OCI-LY7 (cell line): Measurements from ENCODE around the gene NR5A2.

Source experiments
- EZH2phosphoT487 ChIP-seq: fragments of 200-600 bp; sonication (generic); IDR thresholded peaks from 2 replicates; pipeline ENCODE4 v1.6.1; 2018; ENCODE audit warnings: low read depth, borderline replicate concordance, mild to moderate bottlenecking, mixed run types, antibody characterized with exemption, low read length, moderate library complexity, mixed read lengths
- TF ChIP-seq, protein P1 (sequence below): fragments of 200-600 bp; sonication (generic); conservative IDR thresholded peaks from 2 replicates; pipeline ENCODE4 v1.5.1; 2014; ENCODE audit warnings: mild to moderate bottlenecking, antibody characterized with exemption, low read length, moderate library complexity, mixed read lengths

DNA sequence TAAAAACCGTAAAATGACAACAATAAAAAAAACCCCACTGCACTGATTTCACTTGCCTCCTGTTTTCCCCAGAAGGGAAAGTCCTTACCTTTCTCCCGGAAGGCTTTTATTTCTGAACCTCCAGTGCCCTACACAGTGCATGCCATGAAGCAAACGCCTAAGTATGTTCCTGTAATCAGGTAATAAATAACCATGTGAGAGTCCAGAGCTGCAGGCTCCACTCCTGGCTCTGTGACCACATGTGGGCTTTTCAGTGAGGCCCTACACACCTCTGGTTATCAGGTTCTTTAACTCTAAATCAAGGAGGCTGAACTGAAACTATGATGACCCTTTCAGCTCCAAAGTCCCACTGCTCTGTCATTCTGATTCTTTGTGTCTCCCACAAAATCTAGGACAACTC, 20.8 kb upstream of the NR5A2 start:
- TF ChIP-seq, protein P1, sequence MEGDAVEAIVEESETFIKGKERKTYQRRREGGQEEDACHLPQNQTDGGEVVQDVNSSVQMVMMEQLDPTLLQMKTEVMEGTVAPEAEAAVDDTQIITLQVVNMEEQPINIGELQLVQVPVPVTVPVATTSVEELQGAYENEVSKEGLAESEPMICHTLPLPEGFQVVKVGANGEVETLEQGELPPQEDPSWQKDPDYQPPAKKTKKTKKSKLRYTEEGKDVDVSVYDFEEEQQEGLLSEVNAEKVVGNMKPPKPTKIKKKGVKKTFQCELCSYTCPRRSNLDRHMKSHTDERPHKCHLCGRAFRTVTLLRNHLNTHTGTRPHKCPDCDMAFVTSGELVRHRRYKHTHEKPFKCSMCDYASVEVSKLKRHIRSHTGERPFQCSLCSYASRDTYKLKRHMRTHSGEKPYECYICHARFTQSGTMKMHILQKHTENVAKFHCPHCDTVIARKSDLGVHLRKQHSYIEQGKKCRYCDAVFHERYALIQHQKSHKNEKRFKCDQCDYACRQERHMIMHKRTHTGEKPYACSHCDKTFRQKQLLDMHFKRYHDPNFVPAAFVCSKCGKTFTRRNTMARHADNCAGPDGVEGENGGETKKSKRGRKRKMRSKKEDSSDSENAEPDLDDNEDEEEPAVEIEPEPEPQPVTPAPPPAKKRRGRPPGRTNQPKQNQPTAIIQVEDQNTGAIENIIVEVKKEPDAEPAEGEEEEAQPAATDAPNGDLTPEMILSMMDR, result no peak
- no peak for TF ChIP-seq EZH2phosphoT487
